HEK293 (cell line): ENCODE measurements around the gene SCAMP2.
A peak's percentile ranks its signal among the peaks of the same experiment; 100 is the strongest.

Experiments used
- BCL11B ChIP-seq: fragments of 450-650 bp; formaldehyde crosslinking; IDR thresholded peaks from 2 replicates; pipeline ENCODE4 v1.5.1; 2016; ENCODE audit warnings: low read depth, missing biosample characterization, missing genetic modification characterization
- EGR2 ChIP-seq: fragments of 450-650 bp; formaldehyde crosslinking; IDR thresholded peaks from 2 replicates; pipeline ENCODE4 v1.5.1; 2016; ENCODE audit warnings: low read depth, missing biosample characterization, missing genetic modification characterization
- GLI4 ChIP-seq: fragments of 450-650 bp; formaldehyde crosslinking; IDR thresholded peaks from 2 replicates; pipeline ENCODE4 v1.5.1; 2016; ENCODE audit warnings: missing biosample characterization, missing genetic modification characterization
- KLF7 ChIP-seq: fragments of 450-650 bp; formaldehyde crosslinking; IDR thresholded peaks from 2 replicates; pipeline ENCODE4 v1.5.1; 2016; ENCODE audit warnings: missing biosample characterization, missing genetic modification characterization, borderline replicate concordance
- OVOL3 ChIP-seq: fragments of 450-650 bp; formaldehyde crosslinking; IDR thresholded peaks from 2 replicates; pipeline ENCODE4 v1.5.1; 2016; ENCODE audit warnings: missing biosample characterization, missing genetic modification characterization
- PATZ1 ChIP-seq: fragments of 450-650 bp; formaldehyde crosslinking; IDR thresholded peaks from 2 replicates; pipeline ENCODE4 v1.5.1; 2016; ENCODE audit warnings: missing biosample characterization, missing genetic modification characterization
- REPIN1 ChIP-seq: fragments of 450-650 bp; formaldehyde crosslinking; IDR thresholded peaks from 2 replicates; pipeline ENCODE4 v1.5.1; 2017; ENCODE audit warnings: missing biosample characterization, missing genetic modification characterization, low read depth
- SCRT1 ChIP-seq: fragments of 450-650 bp; formaldehyde crosslinking; IDR thresholded peaks from 2 replicates; pipeline ENCODE4 v1.5.1; 2016; ENCODE audit warnings: missing biosample characterization, missing genetic modification characterization, borderline replicate concordance
- SETDB1 ChIP-seq: IDR thresholded peaks from one replicate; pipeline ENCODE4 v1.6.1; 2017; ENCODE audit warnings: mild to moderate bottlenecking, low read length, moderate library complexity, mixed read lengths; ENCODE audit not compliant: insufficient read length
- SP3 ChIP-seq: fragments of 450-650 bp; formaldehyde crosslinking; IDR thresholded peaks from 2 replicates; pipeline ENCODE4 v1.5.1; 2016; ENCODE audit warnings: missing biosample characterization, missing genetic modification characterization
- SP7 ChIP-seq: fragments of 450-650 bp; formaldehyde crosslinking; IDR thresholded peaks from 2 replicates; pipeline ENCODE4 v1.5.1; 2016; ENCODE audit warnings: missing biosample characterization, missing genetic modification characterization
- TCF7L2 ChIP-seq: IDR thresholded peaks from 2 replicates; pipeline ENCODE4 v1.6.1; 2011; ENCODE audit warnings: low read depth, mild to moderate bottlenecking, inconsistent platforms, low read length, moderate library complexity, borderline replicate concordance
- TRIM28 ChIP-seq: IDR thresholded peaks from 2 replicates; pipeline ENCODE4 v1.6.1; 2011; ENCODE audit warnings: low read length, control low read depth, borderline replicate concordance
- ZBTB17 ChIP-seq: fragments of 450-650 bp; formaldehyde crosslinking; IDR thresholded peaks from 2 replicates; pipeline ENCODE4 v1.5.1; 2016; ENCODE audit warnings: missing biosample characterization, missing genetic modification characterization
- ZEB2 ChIP-seq: fragments of 450-650 bp; formaldehyde crosslinking; IDR thresholded peaks from 2 replicates; pipeline ENCODE4 v1.5.1; 2016; ENCODE audit warnings: missing biosample characterization, missing genetic modification characterization
- ZFP69B ChIP-seq: fragments of 450-650 bp; formaldehyde crosslinking; IDR thresholded peaks from 2 replicates; pipeline ENCODE4 v1.5.1; 2016; ENCODE audit warnings: missing biosample characterization, missing genetic modification characterization
- ZNF169 ChIP-seq: fragments of 450-650 bp; formaldehyde crosslinking; IDR thresholded peaks from 2 replicates; pipeline ENCODE4 v1.5.1; 2016; ENCODE audit warnings: missing biosample characterization, missing genetic modification characterization
- ZNF211 ChIP-seq: fragments of 450-650 bp; formaldehyde crosslinking; IDR thresholded peaks from 2 replicates; pipeline ENCODE4 v1.5.1; 2016; ENCODE audit warnings: low read depth, missing biosample characterization, missing genetic modification characterization
- ZNF214 ChIP-seq: fragments of 450-650 bp; formaldehyde crosslinking; IDR thresholded peaks from 2 replicates; pipeline ENCODE4 v1.5.1; 2017; ENCODE audit warnings: missing biosample characterization, mild to moderate bottlenecking, missing genetic modification characterization, borderline replicate concordance
- ZNF292 ChIP-seq: fragments of 450-650 bp; formaldehyde crosslinking; IDR thresholded peaks from 2 replicates; pipeline ENCODE4 v1.5.1; 2016; ENCODE audit warnings: low read depth, missing biosample characterization, missing genetic modification characterization, borderline replicate concordance
- ZNF311 ChIP-seq: fragments of 450-650 bp; formaldehyde crosslinking; IDR thresholded peaks from 2 replicates; pipeline ENCODE4 v1.5.1; 2017; ENCODE audit warnings: missing biosample characterization, missing genetic modification characterization, borderline replicate concordance
- ZNF423 ChIP-seq: fragments of 450-650 bp; formaldehyde crosslinking; IDR thresholded peaks from 2 replicates; pipeline ENCODE4 v1.5.1; 2016; ENCODE audit warnings: missing biosample characterization, missing genetic modification characterization
- ZNF433 ChIP-seq: fragments of 450-650 bp; formaldehyde crosslinking; IDR thresholded peaks from 2 replicates; pipeline ENCODE4 v1.5.1; 2016; ENCODE audit warnings: missing biosample characterization, missing genetic modification characterization, low read depth
- ZNF488 ChIP-seq: fragments of 450-650 bp; formaldehyde crosslinking; IDR thresholded peaks from 2 replicates; pipeline ENCODE4 v1.5.1; 2016; ENCODE audit warnings: missing biosample characterization, missing genetic modification characterization
- ZNF501 ChIP-seq: fragments of 450-650 bp; formaldehyde crosslinking; IDR thresholded peaks from 2 replicates; pipeline ENCODE4 v1.5.1; 2016; ENCODE audit warnings: missing biosample characterization, missing genetic modification characterization
- ZNF621 ChIP-seq: fragments of 450-650 bp; formaldehyde crosslinking; IDR thresholded peaks from 2 replicates; pipeline ENCODE4 v1.5.1; 2017; ENCODE audit warnings: missing biosample characterization, missing genetic modification characterization
- ZNF623 ChIP-seq: fragments of 450-650 bp; formaldehyde crosslinking; IDR thresholded peaks from 2 replicates; pipeline ENCODE4 v1.5.1; 2016; ENCODE audit warnings: missing biosample characterization, missing genetic modification characterization
- ZNF664 ChIP-seq: fragments of 450-650 bp; formaldehyde crosslinking; IDR thresholded peaks from 2 replicates; pipeline ENCODE4 v1.5.1; 2016; ENCODE audit warnings: missing biosample characterization, missing genetic modification characterization
- ZNF701 ChIP-seq: fragments of 450-650 bp; formaldehyde crosslinking; IDR thresholded peaks from 2 replicates; pipeline ENCODE4 v1.5.1; 2016; ENCODE audit warnings: missing biosample characterization, missing genetic modification characterization
- ZNF776 ChIP-seq: fragments of 450-650 bp; formaldehyde crosslinking; IDR thresholded peaks from 2 replicates; pipeline ENCODE4 v1.5.0; 2017; ENCODE audit warnings: missing biosample characterization, missing genetic modification characterization, borderline replicate concordance
- ZNF777 ChIP-seq: fragments of 450-650 bp; formaldehyde crosslinking; IDR thresholded peaks from 2 replicates; pipeline ENCODE4 v1.5.1; 2017; ENCODE audit warnings: missing biosample characterization, missing genetic modification characterization, borderline replicate concordance
- ZNF791 ChIP-seq: fragments of 450-650 bp; formaldehyde crosslinking; IDR thresholded peaks from 2 replicates; pipeline ENCODE4 v1.5.1; 2016; ENCODE audit warnings: missing biosample characterization, missing genetic modification characterization
- TF ChIP-seq, protein P1 (sequence below): fragments of 450-650 bp; formaldehyde crosslinking; IDR thresholded peaks from 2 replicates; pipeline ENCODE4 v1.5.1; 2016; ENCODE audit warnings: missing biosample characterization, missing genetic modification characterization
- TF ChIP-seq, protein P2 (sequence below): fragments of 450-650 bp; formaldehyde crosslinking; IDR thresholded peaks from 2 replicates; pipeline ENCODE4 v1.5.1; 2016; ENCODE audit warnings: missing biosample characterization, missing genetic modification characterization
- TF ChIP-seq, protein P3 (sequence below): fragments of 450-650 bp; formaldehyde crosslinking; IDR thresholded peaks from 2 replicates; pipeline ENCODE4 v1.5.1; 2016; ENCODE audit warnings: missing biosample characterization, missing genetic modification characterization

SCAMP2 gene

GRCh38 chr15:74799856-74800558 is 73.2 kb downstream of the SCAMP2 start (continued):
- TF ChIP-seq ZNF791 (tag by site-specific recombination) (no peak), ZNF701 (no peak), ZNF621 (no peak), KLF7 (tag by site-specific recombination) (peak; percentile 26; the same call in 1 of the 2 replicates), ZNF433 (tag by site-specific recombination) (no peak), ZNF488 (tag by site-specific recombination) (no peak), ZNF777 (tag by site-specific recombination) (no peak), ZFP69B (tag by site-specific recombination) (peak; percentile 58; the same call in 1 of the 2 replicates), ZNF214 (tag by site-specific recombination) (no peak), ZNF311 (tag by site-specific recombination) (no peak), SCRT1 (no peak), GLI4 (no peak), ZEB2 (tag by site-specific recombination) (peak; percentile 45; the same call in 1 of the 2 replicates), TRIM28 (no peak), TCF7L2 (no peak), ZNF211 (tag by site-specific recombination) (no peak), ZBTB17 (tag by site-specific recombination) (peak; percentile 76), PATZ1 (tag by site-specific recombination) (peak; percentile 97), ZNF501 (tag by site-specific recombination) (peak; percentile 63; the same call in 1 of the 2 replicates), ZNF664 (no peak), SP7 (peak; percentile 66), OVOL3 (tag by site-specific recombination) (no peak), ZNF776 (tag by site-specific recombination) (no peak), BCL11B (no peak), REPIN1 (tag by site-specific recombination) (no peak), SP3 (no peak), ZNF623 (tag by site-specific recombination) (no peak), EGR2 (tag by site-specific recombination) (peak; percentile 47), SETDB1 (no peak), ZNF423 (tag by site-specific recombination) (no peak), ZNF292 (tag by site-specific recombination) (no peak), ZNF169 (tag by site-specific recombination) (no peak)
- TF ChIP-seq, protein P1, sequence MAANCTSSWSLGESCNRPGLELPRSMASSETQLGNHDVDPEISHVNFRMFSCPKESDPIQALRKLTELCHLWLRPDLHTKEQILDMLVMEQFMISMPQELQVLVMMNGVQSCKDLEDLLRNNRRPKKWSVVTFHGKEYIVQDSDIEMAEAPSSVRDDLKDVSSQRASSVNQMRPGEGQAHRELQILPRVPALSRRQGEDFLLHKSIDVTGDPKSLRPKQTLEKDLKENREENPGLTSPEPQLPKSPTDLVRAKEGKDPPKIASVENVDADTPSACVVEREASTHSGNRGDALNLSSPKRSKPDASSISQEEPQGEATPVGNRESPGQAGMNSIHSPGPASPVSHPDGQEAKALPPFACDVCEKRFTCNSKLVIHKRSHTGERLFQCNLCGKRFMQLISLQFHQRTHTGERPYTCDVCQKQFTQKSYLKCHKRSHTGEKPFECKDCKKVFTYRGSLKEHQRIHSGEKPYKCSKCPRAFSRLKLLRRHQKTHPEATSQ (tag by site-specific recombination), result no peak
- TF ChIP-seq, protein P2, sequence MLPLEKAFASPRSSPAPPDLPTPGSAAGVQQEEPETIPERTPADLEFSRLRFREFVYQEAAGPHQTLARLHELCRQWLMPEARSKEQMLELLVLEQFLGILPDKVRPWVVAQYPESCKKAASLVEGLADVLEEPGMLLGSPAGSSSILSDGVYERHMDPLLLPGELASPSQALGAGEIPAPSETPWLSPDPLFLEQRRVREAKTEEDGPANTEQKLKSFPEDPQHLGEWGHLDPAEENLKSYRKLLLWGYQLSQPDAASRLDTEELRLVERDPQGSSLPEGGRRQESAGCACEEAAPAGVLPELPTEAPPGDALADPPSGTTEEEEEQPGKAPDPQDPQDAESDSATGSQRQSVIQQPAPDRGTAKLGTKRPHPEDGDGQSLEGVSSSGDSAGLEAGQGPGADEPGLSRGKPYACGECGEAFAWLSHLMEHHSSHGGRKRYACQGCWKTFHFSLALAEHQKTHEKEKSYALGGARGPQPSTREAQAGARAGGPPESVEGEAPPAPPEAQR (tag by site-specific recombination), result no peak
- TF ChIP-seq, protein P3, sequence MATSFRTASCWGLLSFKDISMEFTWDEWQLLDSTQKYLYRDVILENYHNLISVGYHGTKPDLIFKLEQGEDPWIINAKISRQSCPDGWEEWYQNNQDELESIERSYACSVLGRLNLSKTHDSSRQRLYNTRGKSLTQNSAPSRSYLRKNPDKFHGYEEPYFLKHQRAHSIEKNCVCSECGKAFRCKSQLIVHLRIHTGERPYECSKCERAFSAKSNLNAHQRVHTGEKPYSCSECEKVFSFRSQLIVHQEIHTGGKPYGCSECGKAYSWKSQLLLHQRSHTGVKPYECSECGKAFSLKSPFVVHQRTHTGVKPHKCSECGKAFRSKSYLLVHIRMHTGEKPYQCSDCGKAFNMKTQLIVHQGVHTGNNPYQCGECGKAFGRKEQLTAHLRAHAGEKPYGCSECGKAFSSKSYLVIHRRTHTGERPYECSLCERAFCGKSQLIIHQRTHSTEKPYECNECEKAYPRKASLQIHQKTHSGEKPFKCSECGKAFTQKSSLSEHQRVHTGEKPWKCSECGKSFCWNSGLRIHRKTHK, result no peak
